ENCODE measurements around the gene ZCCHC2.

The ZCCHC2 gene

DNA sequence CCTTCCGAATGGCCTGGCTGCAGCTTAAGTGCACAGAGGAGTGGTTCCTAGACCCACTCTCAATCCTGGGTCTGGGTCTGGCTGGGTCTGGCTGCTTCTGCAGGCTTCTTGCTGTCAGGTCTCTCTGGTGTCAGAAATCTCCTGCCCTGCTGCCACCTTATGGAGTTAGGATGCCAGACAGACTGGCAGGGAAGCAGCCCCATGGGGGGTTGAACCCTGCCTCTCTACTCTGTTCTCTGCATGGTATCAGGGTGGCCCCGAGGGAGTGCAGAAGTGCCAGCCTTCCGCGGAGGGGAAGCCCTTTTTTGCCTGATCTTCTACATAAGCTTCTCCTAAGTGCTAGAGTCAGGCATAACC is 89.4 kb downstream of the ZCCHC2 start:
- Mint-ChIP-seq H3K36me3 (no peaks in the 10 kb centered on the region), H3K27me3 (peaks cover 11% of the 10 kb centered on the region)

DNA sequence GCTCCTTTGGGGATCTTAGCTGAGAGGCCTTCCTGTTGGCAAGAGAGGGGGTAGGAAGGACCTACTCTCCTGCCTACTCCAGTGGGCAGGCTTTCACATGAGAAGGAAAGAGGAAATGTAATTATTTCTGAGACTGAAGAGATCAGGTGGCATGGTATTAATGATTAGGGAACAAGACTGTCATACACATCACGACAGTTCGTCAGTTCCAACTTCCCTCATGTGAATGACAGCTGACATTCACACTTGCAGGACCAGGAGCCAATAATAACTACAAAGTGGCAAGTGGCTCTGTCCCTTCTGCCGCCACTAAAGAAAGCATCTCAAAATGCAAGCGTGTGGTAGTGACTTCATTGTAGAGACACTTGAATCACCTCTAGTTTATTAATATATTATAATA is 90.0 kb downstream of the ZCCHC2 start:
- Mint-ChIP-seq H3K36me3 (no peaks in the 10 kb centered on the region), H3K4me1 (ENCODE audit: low read depth) (no peaks in the 10 kb centered on the region), H3K27ac (no peak overlapping the region), H3K9me3 (ENCODE audit: low read depth) (no peaks in the 10 kb centered on the region), H3K4me3 (no peak overlapping the region), H3K27me3 (peaks cover 12% of the 10 kb centered on the region)

More for the DNA sequence above, 89.4 kb downstream of the ZCCHC2 start:
- no peak overlapping the region for H3K4me3 Mint-ChIP-seq
- no peaks in the 10 kb centered on the region for H3K9me3 Mint-ChIP-seq (ENCODE audit: low read depth)
- H3K27ac Mint-ChIP-seq: no peak overlapping the region
- no peaks in the 10 kb centered on the region for H3K4me1 Mint-ChIP-seq (ENCODE audit: low read depth)

DNA sequence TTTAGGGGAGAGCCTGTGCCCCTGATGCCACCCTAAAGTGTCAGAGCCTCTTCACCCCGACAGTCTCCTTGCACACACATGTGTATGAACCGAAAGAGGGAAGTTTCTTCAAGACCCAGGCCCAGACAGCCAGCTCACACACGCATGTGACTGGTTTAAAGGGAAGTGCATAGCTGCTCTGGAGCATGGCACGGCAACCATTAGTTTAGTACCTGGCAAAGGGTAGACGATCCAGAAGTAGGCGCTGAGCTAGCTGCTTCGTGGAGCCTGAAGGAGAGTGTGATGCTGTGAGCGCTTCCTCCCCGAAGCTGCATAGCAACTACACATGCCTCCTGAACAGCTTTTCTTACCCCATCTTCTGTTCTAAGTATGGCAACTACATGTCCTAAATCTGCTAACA is 91.7 kb downstream of the ZCCHC2 start:
- peaks cover 12% of the 10 kb centered on the region for H3K27me3 Mint-ChIP-seq

DNA sequence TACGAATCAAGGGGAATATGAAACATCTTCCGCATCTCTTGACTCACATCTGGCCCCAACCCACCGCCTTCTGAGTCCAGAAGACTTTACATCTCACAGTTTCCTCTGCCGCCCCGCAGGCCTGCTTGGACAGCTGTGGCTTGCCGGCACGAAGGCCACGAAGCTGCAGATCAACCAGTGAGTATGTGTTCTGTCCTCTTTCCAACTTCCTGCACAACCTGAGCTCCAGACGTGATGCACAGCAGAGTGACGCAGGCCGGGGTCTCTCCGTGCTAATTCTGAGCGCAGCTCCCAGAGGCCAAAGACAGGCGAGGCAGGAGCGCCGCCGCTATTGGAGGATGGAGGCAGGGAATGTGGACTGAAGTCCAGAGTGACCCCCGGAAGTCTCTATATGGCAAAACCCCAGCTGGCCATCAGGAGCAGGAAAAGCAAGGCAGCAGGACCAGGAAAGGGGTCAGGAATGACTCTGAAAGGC is 93.5 kb downstream of the ZCCHC2 start:
- Mint-ChIP-seq H3K4me1 (ENCODE audit: low read depth) (no peaks in the 10 kb centered on the region), H3K27ac (no peak overlapping the region), H3K4me3 (no peak overlapping the region)

More for the DNA sequence above, 91.7 kb downstream of the ZCCHC2 start:
- Mint-ChIP-seq H3K27ac (no peak overlapping the region), H3K9me3 (ENCODE audit: low read depth) (no peaks in the 10 kb centered on the region), H3K4me1 (ENCODE audit: low read depth) (no peaks in the 10 kb centered on the region), H3K4me3 (no peak overlapping the region), H3K36me3 (no peaks in the 10 kb centered on the region)

DNA sequence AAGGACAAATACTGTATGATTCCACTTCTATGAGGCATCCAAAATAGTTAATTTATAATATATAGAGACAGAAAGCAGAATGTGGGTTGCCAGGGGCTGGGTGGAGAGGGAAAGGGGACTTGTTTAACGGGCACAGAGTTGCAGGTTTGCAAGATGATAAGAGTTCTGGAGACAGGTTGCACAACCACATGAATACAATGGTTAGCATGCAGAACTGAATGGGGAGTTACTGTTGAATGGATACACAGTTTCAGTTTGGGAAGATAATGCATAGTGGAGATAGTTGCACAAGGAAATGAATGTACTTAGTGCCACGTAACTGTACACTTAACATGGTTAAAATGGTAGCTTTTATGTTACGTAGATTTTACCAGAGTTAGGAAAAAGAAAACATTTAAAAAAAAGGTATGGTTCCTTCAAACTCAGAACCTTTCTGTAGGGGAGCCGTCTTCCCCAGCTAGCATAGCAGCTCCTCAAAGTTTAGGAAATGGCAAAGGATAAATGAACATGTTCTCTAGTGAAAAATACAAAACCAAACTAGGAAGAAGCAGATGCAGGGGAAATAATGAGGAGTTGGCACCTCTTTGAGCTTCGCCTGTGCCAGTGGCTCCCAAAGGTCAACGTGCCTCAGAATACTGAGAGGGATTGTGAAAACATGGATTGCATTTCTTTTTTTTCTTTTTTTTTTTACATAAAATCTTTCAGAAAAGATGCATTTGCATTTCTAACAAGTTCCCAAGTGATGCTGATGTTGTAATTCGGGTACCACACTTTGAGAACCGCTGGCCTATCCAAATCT is 95.2 kb downstream of the ZCCHC2 start:
- no peaks in the 10 kb centered on the region for H3K36me3 Mint-ChIP-seq

More for the DNA sequence above, 93.5 kb downstream of the ZCCHC2 start:
- Mint-ChIP-seq H3K36me3 (no peaks in the 10 kb centered on the region), H3K27me3 (peaks cover 11% of the 10 kb centered on the region), H3K9me3 (ENCODE audit: low read depth) (no peaks in the 10 kb centered on the region)

DNA sequence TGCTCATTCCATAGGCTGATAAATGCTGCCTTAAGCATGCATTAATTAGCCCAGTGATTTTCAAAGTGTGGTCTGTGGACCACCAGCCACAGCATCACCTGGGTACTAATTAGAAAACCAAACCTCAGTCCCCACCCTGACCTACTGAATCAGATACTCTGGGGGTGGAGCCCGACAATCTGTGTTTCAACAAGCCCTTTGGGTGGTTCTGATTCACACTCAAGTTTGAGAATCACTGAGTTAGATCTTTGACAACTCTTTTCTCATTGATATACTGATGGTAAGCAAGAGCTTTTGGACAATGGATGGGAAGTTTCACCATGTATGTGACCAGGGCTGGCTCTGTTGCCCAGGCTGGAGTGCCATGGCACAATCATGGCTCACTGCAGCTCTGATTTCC is 95.9 kb downstream of the ZCCHC2 start:
- no peak overlapping the region for H3K4me3 Mint-ChIP-seq
- H3K27ac Mint-ChIP-seq: no peak overlapping the region
- peaks cover 11% of the 10 kb centered on the region for H3K27me3 Mint-ChIP-seq
- no peaks in the 10 kb centered on the region for H3K9me3 Mint-ChIP-seq (ENCODE audit: low read depth)
- no peaks in the 10 kb centered on the region for H3K4me1 Mint-ChIP-seq (ENCODE audit: low read depth)
- no peaks in the 10 kb centered on the region for H3K36me3 Mint-ChIP-seq

More for the DNA sequence above, 95.2 kb downstream of the ZCCHC2 start:
- peaks cover 11% of the 10 kb centered on the region for H3K27me3 Mint-ChIP-seq
- H3K4me1 Mint-ChIP-seq (ENCODE audit: low read depth): no peaks in the 10 kb centered on the region
- H3K9me3 Mint-ChIP-seq (ENCODE audit: low read depth): no peaks in the 10 kb centered on the region
- no peak overlapping the region for H3K4me3 Mint-ChIP-seq
- H3K27ac Mint-ChIP-seq: no peak overlapping the region

DNA sequence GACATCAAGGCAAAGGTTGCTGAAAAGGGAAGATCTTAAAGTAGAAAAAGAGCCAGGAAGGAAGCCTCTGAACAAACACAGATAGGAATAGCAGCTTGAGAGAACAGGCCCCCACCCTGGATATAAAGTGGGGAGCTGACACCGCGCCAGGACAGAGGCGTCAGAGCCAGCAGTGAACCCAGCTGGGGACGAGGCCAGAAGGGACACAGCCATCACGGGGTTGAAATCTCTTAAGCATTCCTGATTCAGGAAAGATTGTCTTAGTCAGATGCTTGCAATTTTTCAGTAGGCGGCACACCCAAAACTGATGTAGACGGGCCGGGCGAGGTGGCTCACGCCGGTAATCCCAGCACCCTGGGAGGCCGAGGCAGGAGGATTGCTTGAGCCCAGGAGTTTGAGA is 98.7 kb downstream of the ZCCHC2 start:
- H3K27me3 Mint-ChIP-seq: peaks cover 2% of the 10 kb centered on the region
- no peak overlapping the region for H3K27ac Mint-ChIP-seq
- H3K9me3 Mint-ChIP-seq (ENCODE audit: low read depth): no peaks in the 10 kb centered on the region
- no peaks in the 10 kb centered on the region for H3K4me1 Mint-ChIP-seq (ENCODE audit: low read depth)
- no peak overlapping the region for H3K4me3 Mint-ChIP-seq
- no peaks in the 10 kb centered on the region for H3K36me3 Mint-ChIP-seq

DNA sequence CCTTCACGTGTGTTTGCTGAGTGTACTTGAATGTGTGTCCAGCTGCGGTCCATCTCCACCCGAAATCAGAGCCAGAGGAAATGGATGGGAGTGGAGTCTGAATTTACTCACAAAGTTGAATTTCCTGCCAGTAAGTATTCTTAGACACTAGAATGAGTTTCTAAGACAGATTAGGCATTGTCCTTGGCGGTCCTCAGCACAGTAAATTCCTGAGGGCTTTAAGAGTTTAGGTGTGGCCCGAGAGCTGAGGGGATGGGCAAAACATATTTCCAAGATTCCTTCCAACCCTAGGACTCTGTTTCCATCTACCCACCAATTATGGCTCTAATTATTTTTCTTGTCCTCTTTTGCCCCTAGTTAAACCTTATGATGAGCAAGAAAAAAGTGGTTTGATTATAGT is 102.2 kb downstream of the ZCCHC2 start:
- Mint-ChIP-seq H3K9me3 (ENCODE audit: low read depth) (no peaks in the 10 kb centered on the region), H3K36me3 (no peaks in the 10 kb centered on the region), H3K27me3 (no peaks in the 10 kb centered on the region), H3K4me3 (no peak overlapping the region), H3K4me1 (ENCODE audit: low read depth) (no peaks in the 10 kb centered on the region), H3K27ac (no peak overlapping the region)
